Choroid plexus epithelial cell (primary cell): ENCODE data around the gene PRX.

Source experiments
- DNase-seq: peaks from one replicate; pipeline ENCODE4 v3.0.0-alpha.2; 2010; ENCODE audit warnings: low read depth
- H3K4me3 ChIP-seq: 2 replicates; pipeline ENCODE4 v1.5.1; 2011; ENCODE audit warnings: low read depth, mild to moderate bottlenecking, control low read depth, low read length, moderate library complexity
- TF ChIP-seq, protein P1 (sequence below): conservative IDR thresholded peaks from 2 replicates; pipeline ENCODE4 v1.5.1; 2011; ENCODE audit warnings: low read depth, mild to moderate bottlenecking, control low read depth, inconsistent platforms, low read length, moderate library complexity

PRX gene

DNA sequence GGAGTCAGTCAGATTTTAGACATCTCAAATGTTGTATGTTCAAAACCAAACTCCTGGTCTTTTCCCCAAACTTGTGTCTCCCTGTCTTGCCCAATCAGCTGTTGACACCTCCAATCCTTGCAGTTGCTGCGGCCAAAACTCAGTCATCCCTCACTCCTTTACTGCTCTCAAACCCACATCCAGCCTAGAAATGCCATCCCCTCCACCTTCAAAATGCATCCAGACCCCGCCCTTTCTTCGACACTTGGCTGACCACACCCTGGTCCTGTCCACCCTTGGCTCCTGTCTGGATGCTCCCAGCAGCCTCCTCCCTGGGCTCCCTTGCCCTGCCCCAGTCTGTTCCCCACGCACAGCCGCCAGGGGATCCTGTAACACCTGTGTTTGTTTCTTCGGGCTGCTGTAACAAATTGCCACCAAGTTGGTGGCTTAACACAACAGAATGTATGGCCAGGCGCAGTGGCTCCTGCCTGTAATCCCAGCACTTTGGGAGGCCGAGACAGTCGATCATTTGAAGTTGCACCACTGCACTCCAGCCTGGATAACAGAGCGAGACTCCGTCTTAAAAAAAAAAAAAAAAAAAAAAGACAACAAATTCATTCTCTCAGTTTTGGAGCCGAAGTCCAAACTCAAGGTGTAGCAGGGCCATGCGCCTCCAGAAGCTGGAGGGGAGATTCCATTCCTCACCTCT, 53.0 kb downstream of the PRX start:
- H3K4me3 ChIP-seq = no peak overlapping the region
- DNase-seq = no peak
- TF ChIP-seq, protein P1, sequence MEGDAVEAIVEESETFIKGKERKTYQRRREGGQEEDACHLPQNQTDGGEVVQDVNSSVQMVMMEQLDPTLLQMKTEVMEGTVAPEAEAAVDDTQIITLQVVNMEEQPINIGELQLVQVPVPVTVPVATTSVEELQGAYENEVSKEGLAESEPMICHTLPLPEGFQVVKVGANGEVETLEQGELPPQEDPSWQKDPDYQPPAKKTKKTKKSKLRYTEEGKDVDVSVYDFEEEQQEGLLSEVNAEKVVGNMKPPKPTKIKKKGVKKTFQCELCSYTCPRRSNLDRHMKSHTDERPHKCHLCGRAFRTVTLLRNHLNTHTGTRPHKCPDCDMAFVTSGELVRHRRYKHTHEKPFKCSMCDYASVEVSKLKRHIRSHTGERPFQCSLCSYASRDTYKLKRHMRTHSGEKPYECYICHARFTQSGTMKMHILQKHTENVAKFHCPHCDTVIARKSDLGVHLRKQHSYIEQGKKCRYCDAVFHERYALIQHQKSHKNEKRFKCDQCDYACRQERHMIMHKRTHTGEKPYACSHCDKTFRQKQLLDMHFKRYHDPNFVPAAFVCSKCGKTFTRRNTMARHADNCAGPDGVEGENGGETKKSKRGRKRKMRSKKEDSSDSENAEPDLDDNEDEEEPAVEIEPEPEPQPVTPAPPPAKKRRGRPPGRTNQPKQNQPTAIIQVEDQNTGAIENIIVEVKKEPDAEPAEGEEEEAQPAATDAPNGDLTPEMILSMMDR = no peak

- TF ChIP-seq, protein P1 = no peak
- DNase-seq = no peak
Measured at GRCh38 chr19:40358773-40359172, 54.4 kb downstream of the PRX start.

GRCh38 chr19:40357640-40358039, 55.5 kb downstream of the PRX start:
- H3K4me3 ChIP-seq = no peak overlapping the region
- no peak for DNase-seq

More at GRCh38 chr19:40358773-40359172, 54.4 kb downstream of the PRX start:
- no peak overlapping the region for H3K4me3 ChIP-seq

GRCh38 chr19:40356681-40357595, 56.2 kb downstream of the PRX start:
- TF ChIP-seq, protein P1 = no peak
- no peak overlapping the region for H3K4me3 ChIP-seq
- peak; percentile 85 for DNase-seq

More at GRCh38 chr19:40357640-40358039, 55.5 kb downstream of the PRX start:
- TF ChIP-seq, protein P1 = no peak

- no peak overlapping the region for H3K4me3 ChIP-seq
- no peak for DNase-seq
- TF ChIP-seq, protein P1 = no peak
Measured at GRCh38 chr19:40355975-40356680, 57.0 kb downstream of the PRX start.

- TF ChIP-seq, protein P1 = no peak
- DNase-seq = peak; percentile 41
- peak overlapping the region; percentile 83 for H3K4me3 ChIP-seq
Measured at GRCh38 chr19:40348961-40349507, 64.1 kb downstream of the PRX start.
